ENCODE measurements around the gene RBMX. TPM values are rescaled to one million over a fixed set of nuclear protein-coding genes. Genes with fewer than 3 reads are reported as not detected.

The RBMX gene
- total RNA-seq, result 248 and 282 TPM in 2 replicates

GRCh38 chrX:136880452-136881013 is at the start of gene RBMX:
RBMX (minus strand) TSS chrX:136880725; CDS start chrX:136879427, 1,298 bp downstream.

Small RNA genes within 50 kb of the gene (small RNA-seq; reads per million reads assigned to genes)
- not detected for gene SNORD61

Other genes starting within 250 kb of the RBMX start
- not detected in 2 replicates for gene CD40LG, start 232.6 kb downstream of the RBMX start, total RNA-seq
- 9.2 and 10.4 TPM in 2 replicates for gene ARHGEF6, start 99.8 kb downstream of the RBMX start, total RNA-seq
- not detected in 2 replicates for gene GPR101, start 153.3 kb upstream of the RBMX start, total RNA-seq